Liver (tissue), 9 donors: ENCODE data around the gene RETREG3. TPM values are rescaled to one million over a fixed set of nuclear protein-coding genes. Genes with fewer than 3 reads are reported as not detected.

Source experiments
- DNase-seq: peaks from one replicate; pipeline ENCODE4 v3.0.0-alpha.2; 2017; ENCODE audit warnings: low spot score
- H3K27ac ChIP-seq, 2 donors: one replicate each; pipeline ENCODE4 v1.7.0; 2013; ENCODE audit warnings: inconsistent platforms in 2 of 2, low read length in 2 of 2, control low read depth in 1 of 2, low read depth in 1 of 2, mild to moderate bottlenecking in 1 of 2
- H3K27me3 ChIP-seq, 4 donors: one replicate each; pipeline versions ENCODE4 v1.6.1 to v1.7.0; 2013; ENCODE audit warnings: low read length in 3 of 4, inconsistent platforms in 1 of 4, mild to moderate bottlenecking in 1 of 4, moderate library complexity in 1 of 4; ENCODE audit not compliant: control insufficient read depth in 4 of 4, insufficient read depth in 4 of 4
- H3K36me3 ChIP-seq, 4 donors: one replicate each; pipeline versions ENCODE4 v1.6.1 to v1.7.0; 2013; ENCODE audit warnings: low read length in 3 of 4, mild to moderate bottlenecking in 3 of 4, low read depth in 1 of 4, moderate library complexity in 1 of 4; ENCODE audit not compliant: control insufficient read depth in 4 of 4, insufficient read depth in 3 of 4
- H3K4me1 ChIP-seq, 4 donors: one replicate each; pipeline versions ENCODE4 v1.6.1 to v1.7.0; 2013; ENCODE audit warnings: low read length in 3 of 4, mild to moderate bottlenecking in 3 of 4, moderate library complexity in 1 of 4; ENCODE audit not compliant: control insufficient read depth in 4 of 4, insufficient read depth in 4 of 4
- H3K4me3 ChIP-seq, 3 donors: one replicate each; pipeline versions ENCODE4 v1.6.1 to v1.7.0; 2013; ENCODE audit warnings: low read length in 3 of 3, control low read depth in 1 of 3, low read depth in 1 of 3, mild to moderate bottlenecking in 1 of 3
- H3K9ac ChIP-seq, 2 donors: one replicate each; pipeline ENCODE4 v1.7.0; 2013; ENCODE audit warnings: low read length in 2 of 2, mild to moderate bottlenecking in 2 of 2, moderate library complexity in 2 of 2, control low read depth in 1 of 2, low read depth in 1 of 2
- H3K9me3 ChIP-seq, 4 donors: one replicate each; pipeline versions ENCODE4 v1.6.1 to v1.7.0; 2013; ENCODE audit warnings: low read length in 3 of 4; ENCODE audit not compliant: control insufficient read depth in 4 of 4
- ATF3 ChIP-seq: IDR thresholded peaks from 2 replicates; pipeline ENCODE4 v1.6.1; 2016; ENCODE audit warnings: antibody characterized with exemption
- EGR1 ChIP-seq, 2 donors: IDR thresholded peaks; 2 replicates each; pipeline ENCODE4 v1.6.1; 2016 to 2018; ENCODE audit warnings: antibody characterized with exemption in 2 of 2, low read depth in 2 of 2
- FOXA1 ChIP-seq: IDR thresholded peaks from 2 replicates; pipeline ENCODE4 v1.6.1; 2016; ENCODE audit warnings: antibody characterized with exemption
- FOXA2 ChIP-seq: IDR thresholded peaks from 2 replicates; pipeline ENCODE4 v1.6.1; 2016; ENCODE audit warnings: antibody characterized with exemption
- GABPA ChIP-seq, 2 donors: IDR thresholded peaks in 1 of 2; conservative IDR thresholded peaks in 1 of 2; 2 replicates each; pipeline ENCODE4 v1.6.1; 2016; ENCODE audit warnings: antibody characterized with exemption in 2 of 2, mild to moderate bottlenecking in 1 of 2, moderate library complexity in 1 of 2
- HNF4A ChIP-seq, 2 donors: conservative IDR thresholded peaks; 2 replicates each; pipeline ENCODE4 v1.6.1; 2016; ENCODE audit warnings: antibody characterized with exemption in 2 of 2, mild to moderate bottlenecking in 2 of 2
- HNF4G ChIP-seq: IDR thresholded peaks from 2 replicates; pipeline ENCODE4 v1.6.1; 2016; ENCODE audit warnings: antibody characterized with exemption
- JUND ChIP-seq, 2 donors: IDR thresholded peaks; 2 replicates each; pipeline ENCODE4 v1.6.1; 2016; ENCODE audit warnings: antibody characterized with exemption in 2 of 2
- NR2F2 ChIP-seq: IDR thresholded peaks from 2 replicates; pipeline ENCODE4 v1.6.1; 2016; ENCODE audit warnings: antibody characterized with exemption
- RXRA ChIP-seq, 2 donors: IDR thresholded peaks; 2 replicates each; pipeline ENCODE4 v1.6.1; 2017 to 2018; ENCODE audit warnings: antibody characterized with exemption in 2 of 2, mild to moderate bottlenecking in 1 of 2
- SP1 ChIP-seq: IDR thresholded peaks from 2 replicates; pipeline ENCODE4 v1.6.1; 2018; ENCODE audit warnings: antibody characterized with exemption, mild to moderate bottlenecking
- TAF1 ChIP-seq: conservative IDR thresholded peaks from 2 replicates; pipeline ENCODE4 v1.6.1; 2016; ENCODE audit warnings: antibody characterized with exemption, mild to moderate bottlenecking
- YY1 ChIP-seq: IDR thresholded peaks from 2 replicates; pipeline ENCODE4 v1.6.1; 2016; ENCODE audit warnings: antibody characterized with exemption, mild to moderate bottlenecking
- ZBTB33 ChIP-seq: IDR thresholded peaks from 2 replicates; pipeline ENCODE4 v1.6.1; 2016; ENCODE audit warnings: antibody characterized with exemption
- WGBS: extraction: QIAGEN DNeasy Blood & Tissue Kit; methylation state at CpG from one replicate; pipeline ENCODE4 v1.1.7; 2013; 5-methylcytosine and 5-hydroxymethylcytosine counted together
- polyA plus RNA-seq, 2 donors: library from polyadenylated mRNA; stranded (reverse) in 1 of 2; unstranded in 1 of 2; fragments of 200-250 nt in 1 of 2; fragments of >200 nt in 1 of 2; fragmentation: Nextera tagmentation in 1 of 2; extraction: Ambion mirVana in 1 of 2; gene quantifications; one replicate each; pipeline versions ENCODE4 v1.2.1 to v1.2.3, GENCODE V29; 2013 to 2015
- total RNA-seq, 2 donors: library from RNA; depleted of rRNA; stranded (reverse); fragments of >200 nt; gene quantifications; one replicate each; pipeline ENCODE4 v1.2.3, GENCODE V29; 2014
- TF ChIP-seq, protein P1 (sequence below): fragments of 150-350 bp; IDR thresholded peaks from 2 replicates; pipeline ENCODE4 v1.5.1; 2017; ENCODE audit warnings: improper control_type of control experiment, low read depth, low read length; ENCODE audit not compliant: missing input control
- TF ChIP-seq, protein P2 (sequence below): IDR thresholded peaks from 2 replicates; pipeline ENCODE4 v1.6.1; 2016; ENCODE audit warnings: antibody characterized with exemption
- donor health status: healthy.
- donor health status: healthy.
- donor health status: healthy.
- donor health status: healthy.
- donor health status: healthy.

RETREG3 gene
- total and polyA plus RNA-seq, 4 donors = 9.0 to 44.3 (median 26.6) TPM

GRCh38 chr17:42591411-42591810, 17.8 kb downstream of the RETREG3 start:
- WGBS = 97% methylated on average over 9 of the region's 9 CpGs
- DNase-seq = no peak
- H3K9ac ChIP-seq = no peak overlapping the region
- no peak overlapping the region for H3K4me3 ChIP-seq
- H3K27ac ChIP-seq = no peak overlapping the region
- TF ChIP-seq, protein P1, sequence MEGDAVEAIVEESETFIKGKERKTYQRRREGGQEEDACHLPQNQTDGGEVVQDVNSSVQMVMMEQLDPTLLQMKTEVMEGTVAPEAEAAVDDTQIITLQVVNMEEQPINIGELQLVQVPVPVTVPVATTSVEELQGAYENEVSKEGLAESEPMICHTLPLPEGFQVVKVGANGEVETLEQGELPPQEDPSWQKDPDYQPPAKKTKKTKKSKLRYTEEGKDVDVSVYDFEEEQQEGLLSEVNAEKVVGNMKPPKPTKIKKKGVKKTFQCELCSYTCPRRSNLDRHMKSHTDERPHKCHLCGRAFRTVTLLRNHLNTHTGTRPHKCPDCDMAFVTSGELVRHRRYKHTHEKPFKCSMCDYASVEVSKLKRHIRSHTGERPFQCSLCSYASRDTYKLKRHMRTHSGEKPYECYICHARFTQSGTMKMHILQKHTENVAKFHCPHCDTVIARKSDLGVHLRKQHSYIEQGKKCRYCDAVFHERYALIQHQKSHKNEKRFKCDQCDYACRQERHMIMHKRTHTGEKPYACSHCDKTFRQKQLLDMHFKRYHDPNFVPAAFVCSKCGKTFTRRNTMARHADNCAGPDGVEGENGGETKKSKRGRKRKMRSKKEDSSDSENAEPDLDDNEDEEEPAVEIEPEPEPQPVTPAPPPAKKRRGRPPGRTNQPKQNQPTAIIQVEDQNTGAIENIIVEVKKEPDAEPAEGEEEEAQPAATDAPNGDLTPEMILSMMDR = no peak
- TF ChIP-seq HNF4G (no peak), GABPA (IDR thresholded peaks at IDR 0.05 in 1 of 2, conservative IDR thresholded peaks at IDR 0.05 in 1 of 2) (no peak), JUND (IDR thresholded peaks at IDR 0.05) (no peak), HNF4A (conservative IDR thresholded peaks at IDR 0.05) (no peak), FOXA2 (no peak), ATF3 (no peak)
- TF ChIP-seq, protein P2, sequence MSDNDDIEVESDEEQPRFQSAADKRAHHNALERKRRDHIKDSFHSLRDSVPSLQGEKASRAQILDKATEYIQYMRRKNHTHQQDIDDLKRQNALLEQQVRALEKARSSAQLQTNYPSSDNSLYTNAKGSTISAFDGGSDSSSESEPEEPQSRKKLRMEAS = no peak
- peaks cover 10 to 31% (median 21%) of the 10 kb centered on the region in 4 donors for H3K36me3 ChIP-seq
- H3K27me3 ChIP-seq = no peaks in the 10 kb centered on the region
- H3K4me1 ChIP-seq = no peaks in the 10 kb centered on the region
- no peaks in the 10 kb centered on the region for H3K9me3 ChIP-seq

GRCh38 chr17:42590886-42591285, 18.3 kb downstream of the RETREG3 start:
- no peak for DNase-seq
- no peak for TF ChIP-seq RXRA (IDR thresholded peaks at IDR 0.05)
- no peak for TF ChIP-seq JUND (IDR thresholded peaks at IDR 0.05)
- TF ChIP-seq FOXA2 = no peak
- TF ChIP-seq SP1 = no peak
- no peak for TF ChIP-seq HNF4G
- TF ChIP-seq YY1 = no peak
- no peak for TF ChIP-seq FOXA1
- TF ChIP-seq TAF1 = no peak
- TF ChIP-seq ATF3 = no peak
- Histone ChIP-seq H3K4me1 (no peaks in the 10 kb centered on the region), H3K9ac (no peak overlapping the region), H3K36me3 (peaks cover 10 to 36% (median 26%) of the 10 kb centered on the region in 4 donors), H3K9me3 (no peaks in the 10 kb centered on the region), H3K4me3 (no peak overlapping the region), H3K27ac (no peak overlapping the region), H3K27me3 (no peaks in the 10 kb centered on the region)
- 81% methylated on average over 2 of the region's 2 CpGs for WGBS

DNA sequence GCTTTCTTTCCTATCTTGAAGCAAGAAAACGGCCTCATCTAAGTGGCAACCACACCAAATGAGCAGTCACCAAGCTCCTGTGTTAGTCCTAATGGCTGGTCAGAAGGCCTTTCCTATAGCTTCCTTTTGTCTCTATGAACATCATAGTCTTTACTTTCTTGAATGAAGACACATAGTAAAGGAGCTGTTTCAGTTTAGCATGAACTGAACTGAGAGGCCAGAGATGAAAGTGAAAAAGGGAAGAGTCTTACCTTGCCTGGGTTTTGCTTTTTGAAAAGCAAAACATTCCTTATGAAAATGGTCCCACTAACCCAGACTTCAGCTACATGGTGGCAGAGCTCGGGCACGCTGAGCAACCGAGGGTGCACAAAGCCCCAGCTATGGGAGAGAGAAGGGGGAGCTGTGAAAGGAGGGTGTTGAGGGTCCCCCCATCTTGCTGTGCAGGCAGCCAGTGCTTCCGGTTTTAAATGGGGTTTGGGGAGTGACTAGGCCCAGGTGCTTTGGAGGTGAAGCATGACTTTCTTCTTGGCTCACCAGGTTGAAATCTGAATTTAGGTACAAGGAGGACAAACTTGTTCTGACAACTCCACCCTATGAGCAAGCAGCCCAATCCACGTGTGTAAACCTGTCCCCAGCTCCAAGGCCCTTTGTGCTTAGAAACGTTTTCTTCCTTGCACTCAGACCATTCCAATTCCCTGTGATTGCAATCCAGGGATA, 22.5 kb downstream of the RETREG3 start:
- no peak overlapping the region for H3K9ac ChIP-seq
- WGBS = 89% methylated on average over 7 of the region's 7 CpGs
- DNase-seq = no peak

More for the DNA sequence above, 22.5 kb downstream of the RETREG3 start:
- Histone ChIP-seq H3K9me3 (no peaks in the 10 kb centered on the region), H3K4me1 (peaks cover 0 to 3% (median 0%) of the 10 kb centered on the region in 4 donors), H3K4me3 (no peak overlapping the region), H3K27me3 (no peaks in the 10 kb centered on the region), H3K27ac (no peak overlapping the region), H3K36me3 (peaks cover 23 to 70% (median 61%) of the 10 kb centered on the region in 4 donors)
- no peak for TF ChIP-seq GABPA (IDR thresholded peaks at IDR 0.05 in 1 of 2, conservative IDR thresholded peaks at IDR 0.05 in 1 of 2)
- no peak for TF ChIP-seq SP1
- TF ChIP-seq EGR1 (IDR thresholded peaks at IDR 0.05; ENCODE audit: low read depth in 2 of 2) = no peak
- no peak for TF ChIP-seq ATF3
- no peak for TF ChIP-seq NR2F2
- TF ChIP-seq FOXA2 = no peak
- TF ChIP-seq TAF1 = no peak
- TF ChIP-seq HNF4A (conservative IDR thresholded peaks at IDR 0.05) = no peak
- TF ChIP-seq ZBTB33 = no peak
- TF ChIP-seq JUND (IDR thresholded peaks at IDR 0.05) = no peak
- TF ChIP-seq, protein P1 = no peak
